Caki2 (cell line): ENCODE data around the gene ST6GALNAC6. TPM values are rescaled to one million over a fixed set of nuclear protein-coding genes. Genes with fewer than 3 reads are reported as not detected.

Experiments
- DNase-seq: peaks from one replicate; pipeline ENCODE4 v3.0.0-alpha.2; 2015; ENCODE audit warnings: low read depth
- in situ Hi-C: cut with HindIII; loops from 2 replicates; pipeline ENCODE4 v1.10.0; 2016; ENCODE audit warnings: low sequenced_read_pairs, low pct_unique_long_range_greater_than_20kb, mixed read lengths
- total RNA-seq: library from RNA; depleted of rRNA; stranded (reverse); fragments of >200 nt; shearing (Covaris generic); gene quantifications from 2 replicates; pipeline ENCODE4 v1.2.3, GENCODE V29; 2014; ENCODE audit warnings: low replicate concordance

The ST6GALNAC6 gene
- total RNA-seq, 1 experiment from 2014 or later: 22.8 TPM

DNA sequence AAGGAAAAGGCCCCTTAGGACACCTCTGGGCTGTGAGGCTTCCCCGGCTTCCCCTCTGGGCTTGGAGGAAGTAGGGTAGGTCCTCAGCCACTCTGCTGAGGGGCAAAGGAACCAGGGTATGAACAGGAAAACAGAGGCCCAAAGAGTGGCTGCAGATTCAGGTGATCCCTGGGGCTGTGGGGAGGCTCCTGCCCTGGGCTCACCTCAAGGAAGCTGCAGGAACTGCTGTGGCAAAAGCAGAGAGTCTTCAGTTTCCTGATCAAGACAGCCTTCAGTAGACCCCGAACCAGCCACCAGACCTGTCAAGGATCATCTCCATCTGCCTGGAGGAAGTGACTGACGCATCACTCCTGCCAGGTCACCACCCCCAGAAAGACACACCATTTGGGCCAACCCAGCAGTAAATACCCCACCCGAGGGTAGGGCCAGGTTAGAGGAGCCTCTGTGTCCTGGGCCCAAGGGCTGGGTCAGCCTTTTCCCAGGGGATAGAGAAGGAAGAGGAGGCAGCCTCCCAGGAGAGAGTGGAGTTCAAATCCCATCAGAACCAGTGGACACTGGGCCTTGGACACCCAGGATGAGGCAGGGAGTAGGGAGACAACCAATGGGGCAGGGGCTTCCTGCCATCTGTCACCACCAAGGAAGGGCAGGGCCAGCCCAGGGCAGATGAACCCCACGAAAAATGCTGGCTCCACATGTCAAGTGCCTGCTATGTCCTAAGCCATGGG lies 5.8 kb upstream of the ST6GALNAC6 start:
- DNase-seq: no peak
- in situ Hi-C loops: no loop called here

DNA sequence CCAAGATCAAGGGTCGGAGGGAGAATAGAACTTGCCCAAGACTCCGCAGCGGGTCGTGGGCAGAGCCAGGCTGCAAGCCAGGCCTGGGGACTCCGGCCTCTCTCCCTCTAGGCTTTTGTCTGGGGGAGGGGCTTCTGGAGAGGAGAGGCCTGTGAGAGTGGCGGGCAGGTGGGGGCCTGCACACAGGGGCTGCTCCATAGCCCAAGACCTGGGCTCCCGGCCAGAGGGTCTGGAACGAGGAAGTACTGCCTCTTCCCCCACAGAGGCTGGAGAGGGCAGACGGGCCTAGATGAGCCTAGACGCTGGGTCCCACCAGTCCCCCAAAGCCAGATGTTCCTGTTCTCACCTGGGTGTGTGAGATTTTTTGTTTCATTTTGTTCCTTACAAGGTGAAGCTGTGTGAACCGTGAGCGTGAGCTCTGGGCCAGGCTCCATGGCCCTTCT lies 5.2 kb upstream of the ST6GALNAC6 start:
- in situ Hi-C loops: no loop called here
- no peak for DNase-seq

DNA sequence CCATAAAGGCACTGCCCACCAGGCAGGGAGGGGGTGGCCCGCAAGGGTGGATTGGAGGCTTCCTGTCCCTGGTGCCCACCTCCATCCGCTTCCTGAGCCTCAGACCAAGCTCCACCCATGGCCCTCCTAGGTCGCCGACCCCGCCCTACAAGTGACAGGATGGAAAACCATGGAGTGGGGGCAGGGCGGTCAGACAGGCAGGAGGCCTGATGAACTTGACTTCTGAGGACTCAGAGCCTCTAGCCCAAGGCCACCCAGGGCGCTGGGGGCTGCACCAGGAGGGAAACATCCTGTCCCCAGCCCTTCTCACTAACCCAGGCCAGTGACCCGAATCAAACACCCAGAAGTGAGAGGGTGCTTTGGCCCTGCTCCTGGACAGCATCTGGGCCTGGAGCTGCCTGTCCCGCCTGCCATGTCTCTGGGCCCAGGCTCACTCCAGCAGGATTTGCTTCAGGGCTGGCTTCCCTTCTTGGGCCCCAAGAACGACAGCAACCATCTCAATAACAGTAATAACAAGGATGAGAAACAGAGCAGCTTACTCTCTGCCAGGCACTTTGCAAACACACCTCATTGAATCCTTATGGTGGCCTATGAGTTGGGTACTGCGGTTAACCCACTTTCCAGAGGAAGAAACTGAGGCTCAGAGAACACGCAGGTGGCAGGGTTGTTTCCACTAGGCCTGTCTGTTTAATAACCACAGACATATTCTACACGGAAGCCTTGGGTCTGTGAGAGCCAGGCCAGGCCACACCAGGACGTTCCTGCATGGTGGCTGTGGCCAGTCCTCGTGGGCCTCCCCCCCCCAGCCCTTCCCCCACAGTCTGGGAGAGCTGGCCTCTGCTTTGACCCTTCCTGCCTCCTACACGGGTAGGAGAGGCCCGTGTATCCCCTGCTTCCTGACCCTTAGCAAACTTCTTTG lies 4.4 kb upstream of the ST6GALNAC6 start:
- DNase-seq: peak; percentile 67
- in situ Hi-C loops: no loop called here

- in situ Hi-C loops: no loop called here
- DNase-seq: peak; percentile 53
Observed at GRCh38 chr9:127898433-127899127, 823 bp downstream of the ST6GALNAC6 start.

DNA sequence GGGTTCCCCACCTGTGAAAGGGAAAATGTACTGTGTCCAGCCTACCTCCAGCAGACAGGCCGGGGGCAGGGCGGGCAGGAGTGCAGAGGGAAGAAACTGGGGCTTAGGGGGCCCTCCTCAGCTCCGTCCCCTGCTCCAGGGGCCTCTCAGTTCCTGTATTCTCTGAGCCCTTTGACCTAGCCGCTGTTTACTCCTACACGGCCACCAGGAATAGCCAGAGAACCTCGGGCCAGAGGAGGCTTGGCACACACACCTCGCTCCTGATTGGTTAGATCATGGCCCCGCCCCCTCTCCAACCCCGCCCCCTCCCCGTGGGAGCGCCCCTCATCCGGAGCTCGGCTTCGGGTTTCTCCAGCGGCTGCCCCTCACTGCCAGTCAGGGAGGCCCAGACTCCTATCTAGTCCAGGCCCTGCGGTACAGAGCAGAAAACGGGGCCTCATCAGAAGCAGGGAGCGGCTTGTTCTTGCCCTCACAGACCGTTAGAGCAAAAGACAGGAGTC lies 2.2 kb downstream of the ST6GALNAC6 start:
- in situ Hi-C loops: no loop called here
- peak; percentile 46 for DNase-seq

GRCh38 chr9:127896395-127897192 lies 2.8 kb downstream of the ST6GALNAC6 start:
- no peak for DNase-seq
- in situ Hi-C loops: no loop called here

GRCh38 chr9:127895811-127896210 lies 3.6 kb downstream of the ST6GALNAC6 start:
- in situ Hi-C loops: no loop called here

GRCh38 chr9:127893392-127893791 lies 6.0 kb downstream of the ST6GALNAC6 start:
- no peak for DNase-seq
- in situ Hi-C loops: no loop called here

More at GRCh38 chr9:127895811-127896210, 3.6 kb downstream of the ST6GALNAC6 start:
- no peak for DNase-seq

DNA sequence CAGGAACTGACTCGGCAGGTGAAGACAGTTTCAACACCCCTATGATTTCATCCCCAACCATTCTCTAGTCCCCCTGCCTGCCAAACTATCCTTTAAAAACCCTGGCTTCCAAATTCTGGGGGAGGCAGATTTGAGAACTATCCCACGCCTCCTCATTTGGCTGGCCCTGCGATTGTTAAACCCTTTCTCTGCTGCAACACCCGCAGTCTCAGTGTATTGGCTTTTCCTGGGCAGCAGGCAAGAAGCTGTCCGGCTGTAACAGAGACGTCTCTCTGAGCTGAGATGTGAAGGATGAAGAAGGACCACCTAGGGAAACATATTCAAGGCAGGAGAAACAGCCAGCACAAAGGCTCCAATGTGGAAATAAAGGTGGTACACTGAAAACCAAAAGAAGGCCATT lies 6.6 kb downstream of the ST6GALNAC6 start:
- in situ Hi-C loops: no loop called here
- no peak for DNase-seq

DNA sequence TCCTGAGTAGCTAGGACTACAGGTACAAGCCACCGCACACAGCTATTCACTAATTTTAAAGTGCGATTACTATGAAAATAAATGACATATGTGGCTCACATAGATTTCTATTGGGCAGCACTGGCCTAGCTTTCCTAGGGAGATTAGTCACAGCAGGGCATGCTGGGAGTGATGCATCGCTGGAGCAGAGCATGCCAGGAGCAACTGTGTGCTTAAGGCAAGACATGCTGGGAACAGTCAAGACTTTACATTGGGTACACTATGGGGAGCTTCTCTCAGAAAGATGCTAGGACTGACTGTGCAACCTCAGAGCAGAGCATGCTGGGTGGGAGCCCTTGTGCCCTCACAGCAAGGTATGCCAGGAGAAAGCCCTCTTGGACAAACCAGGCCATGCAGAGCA lies 9.3 kb downstream of the ST6GALNAC6 start:
- DNase-seq: no peak
- in situ Hi-C loops: no loop called here

DNA sequence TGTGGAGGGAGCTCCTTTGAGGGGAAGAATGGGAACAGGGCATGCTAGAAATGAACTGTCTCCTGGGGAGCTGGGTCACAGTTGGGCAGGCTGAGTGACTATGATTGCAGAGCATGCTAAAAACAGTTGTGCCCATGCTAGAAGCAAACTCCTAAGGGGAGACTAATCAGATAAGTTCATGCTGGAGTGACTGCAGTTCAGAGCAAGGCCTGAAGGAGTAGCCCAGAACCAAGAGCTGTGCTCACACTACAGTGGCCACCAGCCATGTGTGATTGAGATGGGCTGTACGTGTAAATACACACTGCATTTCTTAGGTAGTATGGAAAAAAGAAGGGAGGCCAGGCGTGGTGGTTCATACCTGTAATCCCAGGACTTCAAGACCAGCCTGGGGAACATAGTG lies 11.6 kb downstream of the ST6GALNAC6 start:
- no peak for DNase-seq

GRCh38 chr9:127886401-127886972 lies 12.9 kb downstream of the ST6GALNAC6 start:
- in situ Hi-C loops: no loop called here
- no peak for DNase-seq

More for the DNA sequence above, 11.6 kb downstream of the ST6GALNAC6 start:
- in situ Hi-C loops: no loop called here

DNA sequence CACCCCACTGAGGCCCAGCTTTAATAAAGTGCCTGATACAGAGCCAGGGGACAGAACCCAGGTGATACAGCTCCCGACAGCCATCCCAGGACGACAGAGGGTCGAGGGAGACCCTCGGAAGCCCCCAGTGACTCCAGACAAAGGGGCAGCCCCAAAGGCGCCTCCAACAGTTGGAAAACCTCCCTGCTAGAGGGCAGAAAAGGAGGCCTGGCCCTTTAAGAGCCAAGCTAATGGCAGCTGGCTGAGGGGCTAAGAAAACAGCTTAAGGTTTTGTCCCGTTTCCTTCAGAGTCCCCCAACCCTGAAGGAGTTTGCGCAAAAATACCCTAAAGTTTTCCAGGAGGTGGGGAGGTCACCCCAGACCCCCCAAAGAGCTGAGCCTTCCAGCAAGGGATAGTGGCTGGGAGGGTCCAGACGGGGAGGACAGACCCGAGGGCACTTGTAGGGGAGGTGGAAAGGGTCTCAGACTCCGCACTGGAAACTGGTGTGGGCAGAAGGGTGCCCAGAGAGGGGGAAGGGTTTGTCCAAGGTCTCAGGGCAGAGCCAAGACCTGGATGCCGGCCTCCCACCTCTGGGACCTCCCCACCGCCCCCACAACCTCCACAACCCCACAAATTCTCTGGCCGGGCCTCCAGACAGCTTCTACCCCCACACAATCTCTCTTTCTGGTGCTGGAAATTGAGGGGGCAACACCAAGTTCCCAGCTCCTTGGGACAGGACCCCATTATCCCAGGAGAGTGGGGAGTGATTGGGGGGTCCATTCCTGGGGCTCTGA lies 13.7 kb downstream of the ST6GALNAC6 start:
- in situ Hi-C loops: no loop called here
- DNase-seq: no peak

GRCh38 chr9:127884976-127885490 lies 14.4 kb downstream of the ST6GALNAC6 start:
- in situ Hi-C loops: no loop called here
- DNase-seq: no peak

DNA sequence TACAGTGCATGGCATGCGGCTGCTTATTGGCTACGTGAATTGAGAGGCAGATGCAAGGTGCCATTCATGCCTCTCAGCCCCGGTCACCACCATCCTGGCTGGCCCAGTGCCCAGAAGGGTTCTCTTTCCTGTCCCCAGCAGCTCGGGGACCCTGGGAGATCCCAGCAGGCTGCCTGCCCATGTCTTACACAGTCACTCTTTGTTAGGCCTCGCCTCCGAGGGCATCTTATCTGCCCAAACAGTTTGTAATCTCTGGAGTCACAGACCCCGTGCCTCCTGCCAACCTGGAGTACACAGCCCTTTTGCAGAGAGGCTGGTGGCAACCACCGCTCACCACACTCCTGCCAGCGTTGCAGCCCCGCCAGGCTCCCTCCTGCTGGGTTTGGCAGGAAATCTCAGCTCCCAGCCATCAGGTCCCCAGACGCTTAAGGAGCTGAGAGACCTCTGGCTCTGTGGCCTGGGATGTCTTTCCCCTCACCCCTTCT lies 14.9 kb downstream of the ST6GALNAC6 start:
- in situ Hi-C loops: no loop called here

DNA sequence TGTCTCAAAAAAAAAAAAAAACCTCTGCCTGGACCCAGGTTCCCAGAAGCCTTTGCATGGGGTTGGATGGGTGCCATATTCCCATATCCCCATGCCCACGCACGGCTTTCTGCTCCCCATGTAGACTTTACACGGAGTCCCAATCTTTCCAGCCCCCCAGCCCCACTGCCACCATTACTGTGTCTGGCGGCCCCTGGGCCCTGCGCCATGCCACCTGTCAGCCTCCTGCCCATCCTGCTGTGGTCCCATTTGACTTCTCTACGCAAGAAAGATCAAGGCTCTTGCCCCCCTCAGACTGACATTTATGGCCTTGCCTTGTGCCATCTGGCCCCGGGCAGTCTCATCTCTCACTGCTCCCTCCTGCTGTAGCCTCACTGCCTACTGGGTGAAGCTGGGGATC lies 15.4 kb downstream of the ST6GALNAC6 start:
- in situ Hi-C loops: no loop called here
- DNase-seq: no peak

More for the DNA sequence above, 14.9 kb downstream of the ST6GALNAC6 start:
- no peak for DNase-seq
